Mesenchymal stem cell (in vitro differentiated cells and primary cell): ENCODE data around the gene TNNT2.

ENCODE experiments used
- DNase-seq: peaks from one replicate; pipeline ENCODE4 v3.0.0-alpha.2; 2013
- H2AFZ ChIP-seq: one replicate; pipeline ENCODE4 v1.6.1; 2013; ENCODE audit warnings: low read depth, mild to moderate bottlenecking, control low read depth, inconsistent platforms, low read length, moderate library complexity
- H2AK5ac ChIP-seq: 2 replicates; pipeline ENCODE4 v1.6.1; 2013; ENCODE audit warnings: low read length, moderate library complexity, mild to moderate bottlenecking, inconsistent platforms; ENCODE audit not compliant: severe bottlenecking
- H2BK120ac ChIP-seq: one replicate; pipeline ENCODE4 v1.6.1; 2013; ENCODE audit warnings: low read depth, mild to moderate bottlenecking, inconsistent platforms, low read length, moderate library complexity
- H2BK12ac ChIP-seq, 2 experiments: one replicate each; pipeline ENCODE4 v1.6.1; 2013; ENCODE audit warnings: inconsistent platforms in 2 of 2, low read length in 2 of 2, mild to moderate bottlenecking in 2 of 2, moderate library complexity in 2 of 2, control low read depth in 1 of 2
- H2BK15ac ChIP-seq: one replicate; pipeline ENCODE4 v1.6.1; 2013; ENCODE audit warnings: mild to moderate bottlenecking, low read depth, inconsistent platforms; ENCODE audit not compliant: poor library complexity, severe bottlenecking
- H2BK5ac ChIP-seq: 2 replicates; pipeline ENCODE4 v1.6.1; 2013; ENCODE audit warnings: low read depth, mild to moderate bottlenecking, low read length, control low read depth, inconsistent platforms; ENCODE audit not compliant: poor library complexity, severe bottlenecking
- H3K14ac ChIP-seq, 2 experiments: one replicate each; pipeline ENCODE4 v1.6.1; 2013; ENCODE audit warnings: inconsistent platforms in 2 of 2, low read length in 2 of 2, control low read depth in 1 of 2, mild to moderate bottlenecking in 1 of 2, moderate library complexity in 1 of 2
- H3K18ac ChIP-seq, 2 experiments: one replicate each; pipeline ENCODE4 v1.6.1; 2013; ENCODE audit warnings: inconsistent platforms in 2 of 2, low read length in 2 of 2, control low read depth in 1 of 2, low read depth in 1 of 2, mild to moderate bottlenecking in 1 of 2
- H3K23ac ChIP-seq, 2 experiments: one replicate each; pipeline ENCODE4 v1.6.1; 2013; ENCODE audit warnings: inconsistent platforms in 2 of 2, low read length in 2 of 2, mild to moderate bottlenecking in 2 of 2, moderate library complexity in 2 of 2, control low read depth in 1 of 2
- H3K27ac ChIP-seq: 2 replicates; pipeline ENCODE4 v1.5.1; 2013; ENCODE audit warnings: mild to moderate bottlenecking, moderate library complexity, low read length, control low read depth, inconsistent platforms; ENCODE audit not compliant: poor library complexity, severe bottlenecking
- H3K27me3 ChIP-seq, 2 experiments: 2 replicates each; pipeline versions ENCODE4 v1.6.1 to v1.7.0; 2013; ENCODE audit warnings: low read length in 2 of 2, mild to moderate bottlenecking in 2 of 2, moderate library complexity in 2 of 2, control low read depth in 1 of 2, inconsistent platforms in 1 of 2; ENCODE audit not compliant: control insufficient read depth in 1 of 2, insufficient read depth in 1 of 2
- H3K36me3 ChIP-seq, 2 experiments: 2 replicates each; pipeline versions ENCODE4 v1.6.1 to v1.7.0; 2013; ENCODE audit warnings: low read length in 2 of 2, control low read depth in 1 of 2, inconsistent platforms in 1 of 2, low read depth in 1 of 2, mild to moderate bottlenecking in 1 of 2; ENCODE audit not compliant: insufficient read depth in 2 of 2, control insufficient read depth in 1 of 2
- H3K4ac ChIP-seq, 2 experiments: one replicate each; pipeline ENCODE4 v1.6.1; 2013; ENCODE audit warnings: inconsistent platforms in 2 of 2, low read length in 2 of 2, mild to moderate bottlenecking in 2 of 2, moderate library complexity in 2 of 2, control low read depth in 1 of 2, low read depth in 1 of 2
- H3K4me1 ChIP-seq: 2 replicates; pipeline ENCODE4 v1.6.1; 2013; ENCODE audit warnings: low read depth, low read length, control low read depth; ENCODE audit not compliant: control insufficient read depth, insufficient read depth
- H3K4me2 ChIP-seq: 2 replicates; pipeline ENCODE4 v1.6.1; 2013; ENCODE audit warnings: low read length, mild to moderate bottlenecking, inconsistent platforms; ENCODE audit not compliant: poor library complexity, severe bottlenecking
- H3K4me3 ChIP-seq, 2 experiments: 2 replicates each; pipeline versions ENCODE4 v1.5.1 to v1.7.0; 2013; ENCODE audit warnings: low read length in 2 of 2, mild to moderate bottlenecking in 2 of 2, control low read depth in 1 of 2, low read depth in 1 of 2; ENCODE audit not compliant: insufficient read depth in 1 of 2
- H3K79me1 ChIP-seq: replicated peaks from 2 replicates; pipeline ENCODE4 v1.6.1; 2013; ENCODE audit warnings: mild to moderate bottlenecking, control low read depth, low read length, inconsistent platforms; ENCODE audit not compliant: poor library complexity, severe bottlenecking
- H3K9ac ChIP-seq: 2 replicates; pipeline ENCODE4 v1.7.0; 2013; ENCODE audit warnings: mild to moderate bottlenecking, low read length, moderate library complexity
- H3K9me3 ChIP-seq: 2 replicates; pipeline ENCODE4 v1.7.0; 2013; ENCODE audit warnings: mild to moderate bottlenecking, low read length; ENCODE audit not compliant: control insufficient read depth
- H4K8ac ChIP-seq: one replicate; pipeline ENCODE4 v1.6.1; 2013; ENCODE audit warnings: inconsistent platforms, mild to moderate bottlenecking, low read length, moderate library complexity
- H4K91ac ChIP-seq: one replicate; pipeline ENCODE4 v1.6.1; 2013; ENCODE audit warnings: mild to moderate bottlenecking, low read length, inconsistent platforms
- WGBS: methylation state at CpG from one replicate; pipeline ENCODE4 v1.1.7; 2013; ENCODE audit warnings: mixed read lengths; 5-methylcytosine and 5-hydroxymethylcytosine counted together

Gene TNNT2

DNA sequence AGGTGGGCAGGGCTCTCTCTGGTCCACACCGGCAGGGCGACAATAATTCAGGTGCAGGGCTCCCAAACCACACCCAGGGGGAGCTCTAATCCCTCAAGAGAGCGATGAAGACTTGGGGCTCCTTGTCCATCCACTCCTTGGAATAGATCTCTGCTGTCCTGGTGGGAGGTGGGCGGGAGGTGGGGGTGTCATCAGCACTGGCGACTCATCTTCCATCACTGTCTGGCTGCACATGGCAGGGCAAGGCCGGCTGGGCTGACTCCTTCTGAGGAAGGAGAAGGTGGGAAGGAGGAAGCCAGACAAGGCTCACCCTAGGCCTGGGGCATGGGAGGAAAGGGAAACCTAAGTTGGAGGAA lies 29.3 kb downstream of the TNNT2 start:
- peaks cover 8% of the 10 kb centered on the region for H3K9me3 ChIP-seq
- no peak overlapping the region for H2BK120ac ChIP-seq
- H3K27me3 ChIP-seq = peaks cover 22 to 73% of the 10 kb centered on the region in 2 experiments
- peaks cover 4% of the 10 kb centered on the region for H3K4me1 ChIP-seq
- H3K36me3 ChIP-seq = no peaks in the 10 kb centered on the region
- H2AK5ac ChIP-seq = peak overlapping the region; percentile 44
- no peak overlapping the region for H3K27ac ChIP-seq
- H3K18ac ChIP-seq = no peak overlapping the region
- no peak overlapping the region for H4K91ac ChIP-seq
- H3K23ac ChIP-seq = no peak overlapping the region
- H3K4ac ChIP-seq = no peak overlapping the region
- no peak overlapping the region for H2BK5ac ChIP-seq
- no peak overlapping the region for H2BK15ac ChIP-seq
- no peak overlapping the region for H2BK12ac ChIP-seq
- no peaks in the 10 kb centered on the region for H3K79me1 ChIP-seq
- H3K4me3 ChIP-seq = no peak overlapping the region
- DNase-seq = peak; percentile 55
- WGBS = 21% methylated on average over 6 of the region's 6 CpGs
- H3K4me2 ChIP-seq = no peak overlapping the region
- no peak overlapping the region for H3K14ac ChIP-seq
- no peak overlapping the region for H2AFZ ChIP-seq
- H4K8ac ChIP-seq = no peak overlapping the region
- H3K9ac ChIP-seq = no peak overlapping the region

DNA sequence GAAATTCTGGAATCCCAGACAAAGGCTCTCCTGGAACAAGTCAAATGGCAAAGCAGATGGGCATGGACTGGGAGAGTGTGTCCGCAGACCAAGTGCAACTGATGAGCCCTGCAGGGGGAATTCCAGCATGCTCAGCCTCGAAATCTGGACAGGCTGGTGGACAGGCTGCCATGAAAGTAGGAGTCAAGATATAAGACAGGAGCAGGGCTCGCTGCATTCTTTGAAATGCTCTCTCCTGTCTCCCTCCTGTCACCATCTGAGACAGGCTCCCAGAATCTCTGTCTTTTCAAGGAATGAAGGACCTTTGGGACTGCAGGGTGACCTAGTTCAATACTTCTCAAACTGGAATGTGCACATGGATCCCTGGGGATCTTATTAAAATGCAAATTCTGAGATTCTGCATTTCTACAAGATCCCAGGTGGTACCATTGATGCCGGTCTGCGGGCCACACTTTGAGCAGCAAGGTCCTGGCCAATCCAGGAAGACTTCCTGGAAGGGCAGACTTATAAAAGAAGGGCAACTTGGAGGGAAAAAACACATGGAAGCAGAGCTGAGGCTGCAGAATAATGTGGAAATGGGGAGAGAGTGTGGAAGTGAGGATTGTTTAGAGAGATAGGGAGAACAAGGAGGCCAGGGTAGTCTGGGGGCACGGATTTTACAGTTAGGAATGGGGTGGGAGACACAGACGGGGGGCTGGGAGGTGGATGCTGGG lies 29.8 kb downstream of the TNNT2 start:
- no peak overlapping the region for H2BK5ac ChIP-seq
- H3K4ac ChIP-seq = no peak overlapping the region
- peaks cover 4% of the 10 kb centered on the region for H3K4me1 ChIP-seq
- no peak overlapping the region for H2BK120ac ChIP-seq
- H3K14ac ChIP-seq = no peak overlapping the region
- no peak overlapping the region for H4K91ac ChIP-seq
- no peaks in the 10 kb centered on the region for H3K79me1 ChIP-seq
- H3K36me3 ChIP-seq = no peaks in the 10 kb centered on the region
- no peak overlapping the region for H2BK15ac ChIP-seq
- H3K27ac ChIP-seq = no peak overlapping the region
- no peak overlapping the region for H3K23ac ChIP-seq
- H3K27me3 ChIP-seq = peaks cover 24 to 71% of the 10 kb centered on the region in 2 experiments
- DNase-seq = no peak
- no peak overlapping the region for H2AK5ac ChIP-seq
- no peak overlapping the region for H4K8ac ChIP-seq
- whole genome bisulfite sequencing = 35% methylated on average over 7 of the region's 7 CpGs
- no peak overlapping the region for H3K4me3 ChIP-seq
- no peak overlapping the region for H3K9ac ChIP-seq
- H3K4me2 ChIP-seq = no peak overlapping the region
- peaks cover 13% of the 10 kb centered on the region for H3K9me3 ChIP-seq
- H2AFZ ChIP-seq = no peak overlapping the region
- H3K18ac ChIP-seq = no peak overlapping the region
- no peak overlapping the region for H2BK12ac ChIP-seq

DNA sequence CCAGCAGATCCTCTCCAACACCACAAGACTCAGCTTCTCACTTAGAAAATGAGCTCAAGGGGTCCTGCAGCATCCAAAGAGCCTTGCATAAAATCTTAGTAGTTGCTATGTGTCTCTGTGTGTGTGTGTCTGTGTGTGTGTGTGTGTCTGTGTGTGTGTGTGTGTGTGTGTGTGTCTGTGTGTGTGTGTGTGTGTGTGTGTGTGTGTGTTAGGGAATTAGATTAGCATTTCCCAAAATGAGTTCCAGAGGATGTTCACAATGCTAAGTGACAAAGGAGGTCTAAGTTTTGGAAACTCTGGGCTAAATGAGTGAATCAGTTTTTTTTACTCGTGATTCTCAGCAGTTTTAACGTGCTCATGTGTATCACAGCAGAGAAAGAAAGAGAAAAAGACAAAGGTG lies 30.5 kb downstream of the TNNT2 start:
- WGBS = 36% methylated on average over 2 of the region's 2 CpGs
- no peak overlapping the region for H4K91ac ChIP-seq
- H3K27ac ChIP-seq = no peak overlapping the region
- peaks cover 19% of the 10 kb centered on the region for H3K9me3 ChIP-seq
- DNase-seq = no peak
- H3K23ac ChIP-seq = no peak overlapping the region
- H3K14ac ChIP-seq = no peak overlapping the region
- H2BK5ac ChIP-seq = no peak overlapping the region
- no peak overlapping the region for H2BK120ac ChIP-seq
- no peak overlapping the region for H3K18ac ChIP-seq
- H2AK5ac ChIP-seq = no peak overlapping the region
- no peak overlapping the region for H3K4me2 ChIP-seq
- no peak overlapping the region for H3K4ac ChIP-seq
- peaks cover 24 to 70% of the 10 kb centered on the region in 2 experiments for H3K27me3 ChIP-seq
- no peak overlapping the region for H2BK12ac ChIP-seq
- peaks cover 4% of the 10 kb centered on the region for H3K4me1 ChIP-seq
- H2BK15ac ChIP-seq = no peak overlapping the region
- H2AFZ ChIP-seq = no peak overlapping the region
- no peak overlapping the region for H3K4me3 ChIP-seq
- H3K9ac ChIP-seq = no peak overlapping the region
- no peaks in the 10 kb centered on the region for H3K36me3 ChIP-seq
- H4K8ac ChIP-seq = no peak overlapping the region
- H3K79me1 ChIP-seq = no peaks in the 10 kb centered on the region

DNA sequence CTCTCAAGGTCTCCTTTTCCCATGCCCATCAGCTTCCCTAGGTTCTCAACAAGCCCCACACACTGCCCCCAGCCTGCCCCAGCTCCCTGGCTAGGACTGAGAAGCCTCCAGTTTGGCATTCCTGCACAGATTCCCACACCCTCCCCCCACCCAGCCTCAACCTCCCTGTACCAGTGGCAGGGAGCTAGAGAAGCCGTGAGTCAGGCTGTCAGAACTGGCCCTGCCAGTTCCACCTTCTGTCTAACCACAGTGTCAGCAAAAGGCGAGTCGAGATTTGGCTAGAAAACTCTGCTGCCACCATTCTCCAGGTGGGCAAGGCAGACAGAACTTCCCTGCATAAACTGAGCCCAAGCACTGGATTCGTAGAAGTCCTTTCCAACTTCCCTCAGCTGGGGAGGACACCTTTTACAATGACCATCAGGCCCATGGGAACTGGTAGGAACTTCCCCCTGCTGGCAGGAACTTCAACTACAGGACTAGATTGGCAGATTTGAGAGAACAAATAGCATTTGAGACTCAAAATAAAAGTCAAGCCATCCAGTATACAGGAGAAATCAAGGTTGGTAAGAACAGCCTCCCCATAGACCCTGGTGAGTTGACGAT lies 31.0 kb downstream of the TNNT2 start:
- H3K79me1 ChIP-seq = no peaks in the 10 kb centered on the region
- H3K9ac ChIP-seq = no peak overlapping the region
- no peaks in the 10 kb centered on the region for H3K36me3 ChIP-seq
- H3K14ac ChIP-seq = no peak overlapping the region
- no peak overlapping the region for H3K4me2 ChIP-seq
- peaks cover 4% of the 10 kb centered on the region for H3K4me1 ChIP-seq
- no peak overlapping the region for H3K4me3 ChIP-seq
- no peak overlapping the region for H3K23ac ChIP-seq
- peaks cover 24% of the 10 kb centered on the region for H3K9me3 ChIP-seq
- no peak overlapping the region for H2BK15ac ChIP-seq
- no peak overlapping the region for H3K4ac ChIP-seq
- no peak overlapping the region for H4K8ac ChIP-seq
- H2BK120ac ChIP-seq = no peak overlapping the region
- 57% methylated on average over 5 of the region's 5 CpGs for WGBS
- H2AK5ac ChIP-seq = no peak overlapping the region
- no peak overlapping the region for H4K91ac ChIP-seq
- no peak overlapping the region for H3K18ac ChIP-seq
- H2BK12ac ChIP-seq = no peak overlapping the region
- H3K27me3 ChIP-seq = peaks cover 24 to 64% of the 10 kb centered on the region in 2 experiments
- H2BK5ac ChIP-seq = no peak overlapping the region
- H3K27ac ChIP-seq = no peak overlapping the region
- peak; percentile 49 for DNase-seq
- H2AFZ ChIP-seq = no peak overlapping the region
